IMR-90 (cell line): ENCODE measurements around the gene ASTL. TPM values are rescaled to one million over a fixed set of nuclear protein-coding genes. Genes with fewer than 3 reads are reported as not detected.

Experiments
- ATAC-seq: fragments of 200-7000 bp; cut with Tn5 transposase; 2 replicates; pipeline ENCODE4 v1.9.1; 2020; ENCODE audit warnings: low read depth, mild to moderate bottlenecking, moderate library complexity
- BruUV-seq: library from RNA; stranded (reverse); fragments of 400-500 nt; replicated peaks from 2 replicates; lab custom pipeline; 2021; lab: Mats Ljungman, UMichigan
- CTCF ChIA-PET: fragments of 300-600 bp; formaldehyde crosslinking; extraction: SDS; loops from one replicate; lab custom pipeline; 2021; ENCODE audit warnings: antibody characterized with exemption; lab: Yijun Ruan, JAX
- POLR2A ChIA-PET: fragments of 300-600 bp; sonication (Branson Sonifier 250); formaldehyde crosslinking; loops from one replicate; lab custom pipeline; 2022; ENCODE audit warnings: antibody characterized with exemption; ENCODE audit not compliant: unreplicated experiment; lab: Charles Lee
- DNase-seq: peaks from one replicate; pipeline ENCODE4 v3.0.0; 2013
- H2AFZ ChIP-seq: replicated peaks from 2 replicates; pipeline ENCODE3; 2013; ENCODE audit warnings: low read length, mild to moderate bottlenecking; ENCODE audit not compliant: poor library complexity
- H2AK5ac ChIP-seq: 2 replicates; pipeline ENCODE4 v1.6.1; 2013; ENCODE audit warnings: low read depth, low read length, inconsistent platforms
- H2AK9ac ChIP-seq: replicated peaks from 2 replicates; pipeline ENCODE3; 2013; ENCODE audit warnings: mild to moderate bottlenecking, low read depth, low read length, moderate library complexity; ENCODE audit not compliant: poor library complexity
- H2BK120ac ChIP-seq: 2 replicates; pipeline ENCODE4 v1.6.1; 2013; ENCODE audit warnings: low read depth, low read length, inconsistent platforms
- H2BK15ac ChIP-seq: 3 replicates; pipeline ENCODE4 v1.6.1; 2013; ENCODE audit warnings: low read depth, low read length, inconsistent platforms
- H2BK20ac ChIP-seq: 2 replicates; pipeline ENCODE4 v1.6.1; 2013; ENCODE audit warnings: low read depth, mild to moderate bottlenecking, inconsistent platforms, low read length, moderate library complexity
- H2BK5ac ChIP-seq: 2 replicates; pipeline ENCODE4 v1.6.1; 2013; ENCODE audit warnings: mild to moderate bottlenecking, low read depth, low read length, inconsistent platforms; ENCODE audit not compliant: poor library complexity, severe bottlenecking
- H3K14ac ChIP-seq: replicated peaks from 2 replicates; pipeline ENCODE4 v1.6.1; 2013; ENCODE audit warnings: low read depth, low read length, inconsistent platforms
- H3K18ac ChIP-seq: 2 replicates; pipeline ENCODE4 v1.6.1; 2013; ENCODE audit warnings: low read depth, low read length, control low read depth
- H3K23ac ChIP-seq: 2 replicates; pipeline ENCODE4 v1.6.1; 2013; ENCODE audit warnings: low read depth, low read length, inconsistent platforms
- H3K27ac ChIP-seq: 2 replicates; pipeline ENCODE4 v1.5.1; 2013; ENCODE audit warnings: mild to moderate bottlenecking, control low read depth, low read length; ENCODE audit not compliant: insufficient read depth
- H3K27me3 ChIP-seq: 2 replicates; pipeline ENCODE4 v1.6.1; 2013; ENCODE audit warnings: low read length; ENCODE audit not compliant: control insufficient read depth, insufficient read depth
- H3K36me3 ChIP-seq: 2 replicates; pipeline ENCODE4 v1.6.1; 2013; ENCODE audit warnings: low read length, mixed read lengths; ENCODE audit not compliant: control insufficient read depth, insufficient read depth
- H3K4ac ChIP-seq: 2 replicates; pipeline ENCODE4 v1.6.1; 2013; ENCODE audit warnings: low read depth, low read length, inconsistent platforms
- H3K4me1 ChIP-seq: 2 replicates; pipeline ENCODE4 v1.6.1; 2013; ENCODE audit warnings: low read length, mixed read lengths; ENCODE audit not compliant: control insufficient read depth, insufficient read depth
- H3K4me2 ChIP-seq: 2 replicates; pipeline ENCODE4 v1.6.1; 2013; ENCODE audit warnings: low read depth, mild to moderate bottlenecking, control low read depth, low read length, moderate library complexity
- H3K4me3 ChIP-seq: 2 replicates; pipeline ENCODE4 v1.5.1; 2013; ENCODE audit warnings: low read depth, mild to moderate bottlenecking, control low read depth, low read length, moderate library complexity; ENCODE audit not compliant: insufficient read depth
- H3K56ac ChIP-seq: 2 replicates; pipeline ENCODE4 v1.6.1; 2013; ENCODE audit warnings: low read length, inconsistent platforms; ENCODE audit not compliant: insufficient read depth; ENCODE audit errors: extremely low read depth
- H3K79me1 ChIP-seq, 2 experiments: 2 replicates each; pipeline ENCODE4 v1.6.1; 2013; ENCODE audit warnings: low read length in 2 of 2, inconsistent platforms in 1 of 2, low read depth in 1 of 2
- H3K9ac ChIP-seq: 2 replicates; pipeline ENCODE4 v1.6.1; 2013; ENCODE audit warnings: low read depth, low read length, control low read depth
- H3K9me1 ChIP-seq: 2 replicates; pipeline ENCODE4 v1.6.1; 2013; ENCODE audit warnings: low read length, inconsistent platforms; ENCODE audit not compliant: insufficient read depth
- H3K9me3 ChIP-seq: 2 replicates; pipeline ENCODE4 v1.6.1; 2013; ENCODE audit warnings: low read length; ENCODE audit not compliant: control insufficient read depth, insufficient read depth
- H4K20me1 ChIP-seq: 2 replicates; pipeline ENCODE4 v1.6.1; 2013; ENCODE audit warnings: low read length, inconsistent platforms; ENCODE audit not compliant: insufficient read depth
- H4K5ac ChIP-seq: 2 replicates; pipeline ENCODE4 v1.6.1; 2013; ENCODE audit warnings: mild to moderate bottlenecking, low read depth, low read length, control low read depth
- H4K8ac ChIP-seq, 2 experiments: 2 replicates each; pipeline ENCODE4 v1.6.1; 2013; ENCODE audit warnings: low read depth in 2 of 2, low read length in 2 of 2, control low read depth in 1 of 2, inconsistent platforms in 1 of 2
- H4K91ac ChIP-seq: 2 replicates; pipeline ENCODE4 v1.6.1; 2013; ENCODE audit warnings: low read depth, low read length, inconsistent platforms; ENCODE audit not compliant: insufficient read depth
- BHLHE40 ChIP-seq: fragments of 150-350 bp; IDR thresholded peaks from 2 replicates; pipeline ENCODE4 v1.6.1; 2016; ENCODE audit warnings: mild to moderate bottlenecking, low read depth, low read length
- CEBPB ChIP-seq: IDR thresholded peaks from 2 replicates; pipeline ENCODE4 v1.6.1; 2012; ENCODE audit warnings: low read depth, low read length, improper control_type of control experiment
- CHD1 ChIP-seq: IDR thresholded peaks from 2 replicates; pipeline ENCODE4 v1.6.1; 2012; ENCODE audit warnings: low read depth, low read length, improper control_type of control experiment
- CTCF ChIP-seq: conservative IDR thresholded peaks from 2 replicates; pipeline ENCODE4 v1.5.1; 2012; ENCODE audit warnings: mild to moderate bottlenecking, low read depth, low read length, improper control_type of control experiment
- ELK1 ChIP-seq: fragments of 150-350 bp; IDR thresholded peaks from 2 replicates; pipeline ENCODE4 v1.6.1; 2016; ENCODE audit warnings: low read depth, mild to moderate bottlenecking, low read length, moderate library complexity, borderline replicate concordance
- FOS ChIP-seq: fragments of 150-350 bp; IDR thresholded peaks from 2 replicates; pipeline ENCODE4 v1.6.1; 2016; ENCODE audit warnings: low read depth, low read length
- MAFK ChIP-seq: IDR thresholded peaks from 2 replicates; pipeline ENCODE4 v1.6.1; 2012; ENCODE audit warnings: low read depth, low read length, improper control_type of control experiment
- MAZ ChIP-seq: IDR thresholded peaks from 2 replicates; pipeline ENCODE4 v1.6.1; 2012; ENCODE audit warnings: low read depth, mild to moderate bottlenecking, low read length, improper control_type of control experiment, moderate library complexity, borderline replicate concordance
- MXI1 ChIP-seq: IDR thresholded peaks from 2 replicates; pipeline ENCODE4 v1.6.1; 2012; ENCODE audit warnings: low read depth, mild to moderate bottlenecking, low read length, moderate library complexity, borderline replicate concordance
- NFE2L2 ChIP-seq: fragments of 150-350 bp; IDR thresholded peaks from 2 replicates; pipeline ENCODE4 v1.6.1; 2016; ENCODE audit warnings: low read depth, mild to moderate bottlenecking, low read length
- POLR2A ChIP-seq: IDR thresholded peaks from 2 replicates; pipeline ENCODE4 v1.6.1; 2012; ENCODE audit warnings: mild to moderate bottlenecking, low read depth, low read length
- RAD21 ChIP-seq: IDR thresholded peaks from 2 replicates; pipeline ENCODE4 v1.6.1; 2012; ENCODE audit warnings: low read length, improper control_type of control experiment
- RCOR1 ChIP-seq: IDR thresholded peaks from 2 replicates; pipeline ENCODE4 v1.6.1; 2012; ENCODE audit warnings: mild to moderate bottlenecking, low read length, improper control_type of control experiment; ENCODE audit not compliant: insufficient replicate concordance
- RFX5 ChIP-seq: IDR thresholded peaks from 2 replicates; pipeline ENCODE4 v1.8.0; 2012; ENCODE audit warnings: low read depth, mild to moderate bottlenecking, low read length, moderate library complexity
- SMC3 ChIP-seq: fragments of 150-350 bp; IDR thresholded peaks from 2 replicates; pipeline ENCODE4 v1.6.1; 2016; ENCODE audit warnings: low read depth, mild to moderate bottlenecking, antibody characterized with exemption, low read length, moderate library complexity
- USF2 ChIP-seq: fragments of 150-350 bp; IDR thresholded peaks from 2 replicates; pipeline ENCODE4 v1.6.1; 2017; ENCODE audit warnings: mild to moderate bottlenecking, antibody characterized with exemption, low read length, low read depth
- WGBS, 2 experiments: methylation state at CpG; one replicate each; pipeline versions ENCODE4 v1.1.5 to v1.1.7; 2013; ENCODE audit warnings: missing lambda C conversion rate in 2 of 2; ENCODE audit not compliant: insufficient read length in 1 of 2; ENCODE audit errors: extremely low coverage in 2 of 2; 5-methylcytosine and 5-hydroxymethylcytosine counted together
- dilution Hi-C: fragments of 300-500 bp; cut with HindIII; formaldehyde crosslinking; loops from one replicate; pipeline ENCODE4 v1.14.3; 2018; ENCODE audit warnings: low sequenced_read_pairs; ENCODE audit not compliant: unreplicated experiment
- in situ Hi-C: fragments of 300-500 bp; cut with MboI; formaldehyde crosslinking; loops from 3 replicates; pipeline ENCODE4 v1.14.3; 2019; ENCODE audit warnings: low sequenced_read_pairs, inconsistent platforms, mixed read lengths
- intact Hi-C: fragments of 100-400 bp; cut with micrococcal nuclease; formaldehyde crosslinking; loops from 2 replicates; pipeline ENCODE4 v1.10.0; 2022
- polyA plus RNA-seq, 3 experiments: library from polyadenylated mRNA; depleted of rRNA; stranded (reverse); fragments of >200 nt; gene quantifications; 2 replicates each; pipeline ENCODE4 v1.2.3, GENCODE V29; 2012; ENCODE audit warnings: low replicate concordance in 1 of 3
- total RNA-seq: library from RNA; depleted of rRNA; stranded (reverse); fragments of >200 nt; gene quantifications from 2 replicates; pipeline ENCODE4 v1.2.3, GENCODE V29; 2012

ASTL gene
- total and polyA plus RNA-seq, 2 of the 4 experiments (the other 2 are of a cell fraction), result not detected

- ChIA-PET POLR2A (no interaction called here), CTCF (interaction anchor here (0.6 kb wide), 1 partner anchor 95 kb away, joined by 3 read pairs; the partner anchor contains the start of gene STARD7)
Measured at GRCh38 chr2:96113951-96114350, 24.4 kb downstream of the ASTL start.

More at GRCh38 chr2:96113951-96114350, 24.4 kb downstream of the ASTL start:
- Histone ChIP-seq H3K9me3 (no peaks in the 10 kb centered on the region; the same call in 1 of the 2 replicates), H4K20me1 (0 out of 2 replicates have a peak, but pooled peaks cover 4% of the 10 kb centered on the region), H3K4me1 (peaks cover 2% of the 10 kb centered on the region), H3K4ac (no peak overlapping the region), H2AK9ac (no peak overlapping the region), H2BK15ac (no peak overlapping the region), H2AFZ (no peak overlapping the region), H3K27ac (no peak overlapping the region), H3K9ac (no peak overlapping the region), H2BK5ac (no peak overlapping the region), H3K36me3 (no peaks in the 10 kb centered on the region), H3K23ac (no peak overlapping the region), H2AK5ac (no peak overlapping the region), H3K14ac (no peak overlapping the region), H2BK20ac (no peak overlapping the region), H3K4me3 (no peak overlapping the region), H2BK120ac (no peak overlapping the region), H3K79me1 (no peaks in the 10 kb centered on the region), H3K18ac (no peak overlapping the region), H4K91ac (no peak overlapping the region), H3K9me1 (no peaks in the 10 kb centered on the region), H3K4me2 (no peak overlapping the region), H4K8ac (no peak overlapping the region), H3K27me3 (peaks cover 82% of the 10 kb centered on the region), H4K5ac (no peak overlapping the region), H3K56ac (no peak overlapping the region)
- intact Hi-C loops, result no loop called here
- WGBS, 2 experiments, result 75% methylated on average over 8 of the region's 17 CpGs; no CpG with 5 or more reads in 1 of the 2 experiments
- ATAC-seq (no peak), DNase-seq (no peak)
- in situ Hi-C loops, result loop anchor here (25.0 kb wide), 1 partner anchor 102 kb away; no protein-coding TSS in a partner anchor
- TF ChIP-seq POLR2A (no peak), RAD21 (no peak), BHLHE40 (no peak), MXI1 (no peak), RCOR1 (no peak), CTCF (no peak), USF2 (no peak), MAFK (no peak), ELK1 (no peak), MAZ (no peak), CEBPB (no peak), CHD1 (no peak), RFX5 (no peak), SMC3 (no peak), FOS (no peak), NFE2L2 (no peak)
- BruUV-seq, result no TSS peak
- dilution Hi-C loops, result no loop called here
